OCI-LY7 (cell line): Measurements from ENCODE around the gene SHROOM3. TPM values are rescaled to one million over a fixed set of nuclear protein-coding genes. Genes with fewer than 3 reads are reported as not detected.

ENCODE experiments used
- BruUV-seq: library from RNA; stranded (reverse); fragments of 400-500 nt; replicated peaks from 2 replicates; lab custom pipeline; 2021; lab: Mats Ljungman, UMichigan
- CTCF ChIA-PET: fragments of 300-600 bp; sonication (Branson Sonifier 250); formaldehyde crosslinking; loops from one replicate; lab custom pipeline; 2022; ENCODE audit warnings: antibody characterized with exemption; ENCODE audit not compliant: unreplicated experiment; lab: Charles Lee
- POLR2A ChIA-PET: fragments of 300-600 bp; sonication (Branson Sonifier 250); formaldehyde crosslinking; loops from one replicate; lab custom pipeline; 2022; ENCODE audit warnings: antibody characterized with exemption; lab: Charles Lee
- DNase-seq: peaks from one replicate; pipeline ENCODE4 v3.0.0-alpha.2; 2015; ENCODE audit warnings: low spot score
- H2AFZ ChIP-seq: fragments of 200-600 bp; sonication (generic), shearing (Covaris generic); 2 replicates; pipeline ENCODE4 v1.6.1; 2014; ENCODE audit warnings: mild to moderate bottlenecking, antibody characterized with exemption, low read length, moderate library complexity
- H3K27ac ChIP-seq: fragments of 200-600 bp; sonication (generic); 2 replicates; pipeline ENCODE4 v1.5.1; 2014; ENCODE audit warnings: mixed run types, low read depth, mild to moderate bottlenecking, moderate library complexity, low read length, inconsistent platforms; ENCODE audit not compliant: poor library complexity, severe bottlenecking
- H3K36me3 ChIP-seq: fragments of 200-600 bp; sonication (generic); 2 replicates; pipeline ENCODE4 v1.6.1; 2014; ENCODE audit warnings: mild to moderate bottlenecking, antibody characterized with exemption, low read length, moderate library complexity, mixed read lengths; ENCODE audit not compliant: insufficient read depth
- H3K4me1 ChIP-seq: fragments of 200-600 bp; sonication (generic); 2 replicates; pipeline ENCODE4 v1.5.1; 2014; ENCODE audit warnings: mild to moderate bottlenecking, low read length; ENCODE audit not compliant: insufficient read depth, poor library complexity, severe bottlenecking
- H3K4me2 ChIP-seq: fragments of 200-600 bp; sonication (generic); 2 replicates; pipeline ENCODE4 v1.6.1; 2014; ENCODE audit warnings: mild to moderate bottlenecking, low read length
- H3K4me3 ChIP-seq: fragments of 200-600 bp; sonication (generic); 2 replicates; pipeline ENCODE4 v1.5.1; 2014; ENCODE audit warnings: mild to moderate bottlenecking, low read depth, low read length; ENCODE audit not compliant: poor library complexity, severe bottlenecking
- H3K79me2 ChIP-seq: fragments of 200-600 bp; sonication (generic); 2 replicates; pipeline ENCODE4 v1.6.1; 2016; ENCODE audit warnings: low read depth, mild to moderate bottlenecking, low read length, moderate library complexity, mixed read lengths; ENCODE audit not compliant: insufficient read depth
- H3K9me2 ChIP-seq: fragments of 200-600 bp; sonication (generic); 2 replicates; pipeline ENCODE4 v1.6.1; 2016; ENCODE audit warnings: mild to moderate bottlenecking, low read length, mixed read lengths; ENCODE audit not compliant: insufficient read depth
- H3K9me3 ChIP-seq: fragments of 200-600 bp; sonication (generic); 2 replicates; pipeline ENCODE4 v1.6.1; 2014; ENCODE audit warnings: mild to moderate bottlenecking, mixed run types, low read length, mixed read lengths
- H4K20me1 ChIP-seq: fragments of 200-600 bp; sonication (generic); 2 replicates; pipeline ENCODE4 v1.6.1; 2014; ENCODE audit warnings: mild to moderate bottlenecking, antibody characterized with exemption, low read length, moderate library complexity, mixed read lengths; ENCODE audit not compliant: insufficient read depth
- EZH2phosphoT487 ChIP-seq: fragments of 200-600 bp; sonication (generic); IDR thresholded peaks from 2 replicates; pipeline ENCODE4 v1.6.1; 2018; ENCODE audit warnings: low read depth, borderline replicate concordance, mild to moderate bottlenecking, mixed run types, antibody characterized with exemption, low read length, moderate library complexity, mixed read lengths
- intact Hi-C: fragments of 100-400 bp; cut with micrococcal nuclease; formaldehyde crosslinking; loops from one replicate; pipeline ENCODE4 v1.10.0; 2022; ENCODE audit not compliant: unreplicated experiment
- total RNA-seq, 2 experiments: library from RNA; depleted of rRNA in 1 of 2; stranded (reverse); fragments of >200 nt in 1 of 2; shearing (Covaris generic) in 1 of 2; gene quantifications; 2 replicates each; pipeline ENCODE4 v1.2.3, GENCODE V29; 2014 to 2022
- TF ChIP-seq, protein P1 (sequence below): fragments of 200-600 bp; sonication (generic); conservative IDR thresholded peaks from 2 replicates; pipeline ENCODE4 v1.5.1; 2014; ENCODE audit warnings: mild to moderate bottlenecking, antibody characterized with exemption, low read length, moderate library complexity, mixed read lengths

The SHROOM3 gene
- total RNA-seq, 2 experiments from 2014 or later: not detected

- Histone ChIP-seq H3K9me3 (no peaks in the 10 kb centered on the region), H3K4me2 (no peak overlapping the region), H3K9me2 (no peaks in the 10 kb centered on the region), H3K79me2 (no peaks in the 10 kb centered on the region), H4K20me1 (no peaks in the 10 kb centered on the region), H3K27ac (no peak overlapping the region), H2AFZ (no peak overlapping the region), H3K4me1 (no peaks in the 10 kb centered on the region), H3K36me3 (no peaks in the 10 kb centered on the region), H3K4me3 (no peak overlapping the region)
- DNase-seq: no peak
- intact Hi-C loops: no loop called here
- CTCF ChIA-PET: no interaction called here
- no peak for TF ChIP-seq EZH2phosphoT487
- TF ChIP-seq, protein P1, sequence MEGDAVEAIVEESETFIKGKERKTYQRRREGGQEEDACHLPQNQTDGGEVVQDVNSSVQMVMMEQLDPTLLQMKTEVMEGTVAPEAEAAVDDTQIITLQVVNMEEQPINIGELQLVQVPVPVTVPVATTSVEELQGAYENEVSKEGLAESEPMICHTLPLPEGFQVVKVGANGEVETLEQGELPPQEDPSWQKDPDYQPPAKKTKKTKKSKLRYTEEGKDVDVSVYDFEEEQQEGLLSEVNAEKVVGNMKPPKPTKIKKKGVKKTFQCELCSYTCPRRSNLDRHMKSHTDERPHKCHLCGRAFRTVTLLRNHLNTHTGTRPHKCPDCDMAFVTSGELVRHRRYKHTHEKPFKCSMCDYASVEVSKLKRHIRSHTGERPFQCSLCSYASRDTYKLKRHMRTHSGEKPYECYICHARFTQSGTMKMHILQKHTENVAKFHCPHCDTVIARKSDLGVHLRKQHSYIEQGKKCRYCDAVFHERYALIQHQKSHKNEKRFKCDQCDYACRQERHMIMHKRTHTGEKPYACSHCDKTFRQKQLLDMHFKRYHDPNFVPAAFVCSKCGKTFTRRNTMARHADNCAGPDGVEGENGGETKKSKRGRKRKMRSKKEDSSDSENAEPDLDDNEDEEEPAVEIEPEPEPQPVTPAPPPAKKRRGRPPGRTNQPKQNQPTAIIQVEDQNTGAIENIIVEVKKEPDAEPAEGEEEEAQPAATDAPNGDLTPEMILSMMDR: no peak
- no TSS peak for BruUV-seq
- POLR2A ChIA-PET: interaction anchor here (0.6 to 0.7 kb wide), 2 partner anchors 414 to 737 kb away, joined by 3 to 4 read pairs; partner anchors contain the start of gene CXCL11
Measured at GRCh38 chr4:76772498-76773106, 337.6 kb downstream of the SHROOM3 start.

GRCh38 chr4:76773766-76774165, 338.7 kb downstream of the SHROOM3 start:
- H3K4me2 ChIP-seq: no peak overlapping the region
- H3K9me2 ChIP-seq: no peaks in the 10 kb centered on the region
- no peaks in the 10 kb centered on the region for H4K20me1 ChIP-seq
- H2AFZ ChIP-seq: no peak overlapping the region
- intact Hi-C loops: no loop called here
- ChIA-PET CTCF (no interaction called here), POLR2A (no interaction called here)
- no peaks in the 10 kb centered on the region for H3K36me3 ChIP-seq
- H3K4me3 ChIP-seq: no peak overlapping the region
- TF ChIP-seq, protein P1: no peak
- no peak for TF ChIP-seq EZH2phosphoT487
- no peak for DNase-seq
- H3K79me2 ChIP-seq: no peaks in the 10 kb centered on the region
- BruUV-seq: no TSS peak
- H3K27ac ChIP-seq: no peak overlapping the region
- no peaks in the 10 kb centered on the region for H3K9me3 ChIP-seq
- H3K4me1 ChIP-seq: no peaks in the 10 kb centered on the region

DNA sequence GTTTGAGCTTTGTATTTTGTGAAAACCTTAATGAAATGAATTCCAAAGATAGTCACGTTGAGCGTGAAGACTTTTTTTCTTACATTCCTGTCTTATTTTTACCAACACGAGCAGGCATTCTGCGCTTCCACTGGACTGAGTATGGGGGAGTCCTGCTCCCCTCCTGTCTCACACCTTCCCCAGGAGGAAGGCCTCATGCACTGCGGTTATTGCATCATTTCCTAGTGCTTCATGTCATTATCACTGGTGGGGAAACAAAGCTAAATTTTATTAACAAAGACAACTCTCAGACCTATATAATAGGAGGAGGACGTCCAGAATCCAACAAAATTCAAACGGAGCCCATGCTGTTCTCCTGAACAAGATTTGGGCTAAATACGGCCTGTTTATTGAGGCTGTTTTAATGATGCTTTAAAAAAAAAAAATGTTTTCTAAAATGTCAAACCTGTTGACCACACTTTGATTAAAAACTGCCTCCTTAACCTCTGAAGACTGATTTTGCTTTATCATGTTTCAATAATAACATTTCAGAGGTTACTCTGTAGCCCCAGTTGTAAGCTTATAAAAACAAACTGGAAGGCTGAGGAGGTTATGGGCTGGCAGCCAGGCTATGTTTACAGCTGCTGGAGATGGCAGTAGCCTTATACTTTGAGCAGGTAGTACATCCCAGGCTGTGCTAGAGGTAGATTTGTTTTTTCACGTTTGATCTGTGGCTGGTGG, 344.9 kb downstream of the SHROOM3 start:
- no TSS peak for BruUV-seq
- no peaks in the 10 kb centered on the region for H3K4me1 ChIP-seq
- no peak overlapping the region for H3K4me2 ChIP-seq
- ChIA-PET POLR2A (interaction anchor here (0.7 kb wide), 2 partner anchors 37 to 527 kb away, joined by 3 read pairs; no protein-coding TSS in a partner anchor), CTCF (no interaction called here)
- no peaks in the 10 kb centered on the region for H3K9me3 ChIP-seq
- intact Hi-C loops: no loop called here
- H3K27ac ChIP-seq: no peak overlapping the region
- no peak for TF ChIP-seq EZH2phosphoT487
- TF ChIP-seq, protein P1: no peak
- DNase-seq: no peak
- no peaks in the 10 kb centered on the region for H3K79me2 ChIP-seq
- H4K20me1 ChIP-seq: no peaks in the 10 kb centered on the region
- H3K4me3 ChIP-seq: no peak overlapping the region
- no peaks in the 10 kb centered on the region for H3K36me3 ChIP-seq
- H3K9me2 ChIP-seq: no peaks in the 10 kb centered on the region
- no peak overlapping the region for H2AFZ ChIP-seq
